B cell (primary cell): ENCODE results near the gene DAB2IP.

Experiments
- CTCF ChIP-seq: fragments of 200-600 bp; IDR thresholded peaks from one replicate; pipeline ENCODE4 v1.8.0; 2022; ENCODE audit warnings: antibody characterized with exemption, mild to moderate bottlenecking
- EZH2 ChIP-seq: IDR thresholded peaks from 2 replicates; pipeline ENCODE4 v1.6.1; 2012; ENCODE audit warnings: borderline replicate concordance, low read depth, mild to moderate bottlenecking, moderate library complexity, low read length; ENCODE audit not compliant: insufficient read depth, poor library complexity, severe bottlenecking

GRCh38 chr9:121773286-121773953 lies 122.0 kb downstream of the DAB2IP start:
- no peak for TF ChIP-seq EZH2
- TF ChIP-seq CTCF = no peak
